Midbrain (tissue), 1 donor: ENCODE measurements around the gene CDHR3.
"Not testable (repeated sequence)": the region's sequence is repeated elsewhere in the genome, so short reads cannot be mapped to it uniquely, and the experiment has no call there.

ENCODE experiments used
- DNase-seq: peaks from one replicate; lab custom pipeline; 2025; lab: John Stamatoyannopoulos, UW

Gene CDHR3

GRCh38 chr7:105996860-105997737 is 34.0 kb downstream of the CDHR3 start:
- DNase-seq, result no peak

DNA sequence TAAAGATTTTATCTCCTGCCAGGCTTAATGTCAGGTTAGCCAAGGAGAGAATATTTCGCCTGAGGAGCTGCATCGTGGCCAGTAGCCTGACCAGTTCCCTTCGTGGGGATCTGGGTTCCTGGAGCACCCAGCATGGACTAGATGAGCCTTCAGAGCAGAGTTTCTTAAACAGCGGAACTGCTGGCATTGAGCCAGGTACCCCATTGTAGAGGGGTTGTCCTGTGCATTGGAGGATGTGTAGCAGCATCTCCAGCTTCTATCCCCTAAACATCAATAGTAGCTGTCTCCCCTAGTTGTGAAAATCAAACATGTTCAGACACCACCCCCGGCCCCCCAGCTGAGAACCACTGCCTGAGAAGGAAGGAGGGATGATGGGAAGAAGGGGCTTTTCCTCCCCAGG is 36.2 kb downstream of the CDHR3 start:
- DNase-seq, result no peak

DNA sequence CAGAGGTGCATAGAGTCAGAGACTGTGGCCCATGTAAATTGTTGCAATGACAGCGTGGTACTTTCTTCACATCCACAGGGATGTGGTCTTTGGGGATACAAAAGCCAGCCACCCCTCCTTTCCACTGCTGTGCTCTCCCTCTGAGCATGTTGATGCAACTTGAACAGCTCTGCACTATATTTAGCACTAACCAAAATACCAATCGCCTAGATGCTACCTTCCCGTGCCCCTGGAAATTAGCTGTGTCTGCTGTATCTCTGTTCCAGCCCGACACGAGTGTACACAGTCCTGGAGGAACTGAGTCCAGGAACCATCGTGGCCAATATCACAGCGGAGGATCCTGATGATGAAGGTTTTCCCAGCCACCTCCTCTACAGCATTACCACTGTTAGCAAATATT is 38.1 kb downstream of the CDHR3 start:
- DNase-seq, result no peak

- no peak for DNase-seq
These were observed 38.8 kb downstream of the CDHR3 start for GRCh38 chr7:106001886-106002285.

GRCh38 chr7:106003525-106004064 is 40.5 kb downstream of the CDHR3 start:
- DNase-seq, result no peak

GRCh38 chr7:106006906-106007305 is 43.8 kb downstream of the CDHR3 start:
- no peak for DNase-seq

- not testable (repeated sequence) for DNase-seq
These were observed 44.7 kb downstream of the CDHR3 start for GRCh38 chr7:106007796-106008195.

DNA sequence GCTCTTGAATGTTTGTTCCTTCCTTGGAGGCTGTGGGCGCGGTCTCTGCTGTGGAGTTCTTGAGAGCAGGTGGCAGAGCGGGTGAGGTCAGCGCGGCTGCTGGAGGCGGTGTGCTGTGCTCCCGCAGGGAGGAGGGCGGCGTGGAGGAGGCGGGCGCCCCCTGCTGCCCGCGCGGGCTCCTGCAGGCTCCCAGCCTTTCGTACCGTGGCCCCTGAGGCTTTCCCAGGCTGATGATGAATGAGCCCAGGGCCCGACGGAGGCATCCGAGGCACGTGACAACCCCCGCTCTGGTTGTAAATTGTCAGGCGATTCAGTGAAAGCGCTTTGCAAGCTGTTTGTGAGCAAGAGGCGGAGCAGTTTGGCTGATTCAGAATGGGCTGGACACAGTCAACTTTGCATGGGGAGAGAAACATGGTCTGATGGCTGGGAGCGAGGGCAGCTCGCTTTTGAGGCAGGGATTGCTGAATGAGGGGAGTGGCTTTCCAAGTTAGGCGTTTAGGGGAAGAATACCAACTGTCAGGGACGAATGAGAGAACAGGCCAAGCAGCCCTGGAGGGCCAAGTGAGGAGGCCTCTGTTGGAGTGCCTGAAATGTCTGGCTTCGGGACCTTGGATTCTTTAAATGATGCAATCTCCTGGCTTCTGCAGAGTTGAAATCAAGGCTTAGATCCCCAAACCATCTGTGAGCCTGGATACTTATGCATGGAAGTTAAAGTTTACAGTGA is 46.6 kb downstream of the CDHR3 start:
- peak; percentile 82 for DNase-seq

- no peak for DNase-seq
These were observed 47.3 kb downstream of the CDHR3 start for GRCh38 chr7:106010331-106010730.

- no peak for DNase-seq
These were observed 47.8 kb downstream of the CDHR3 start for GRCh38 chr7:106010866-106011265.

DNA sequence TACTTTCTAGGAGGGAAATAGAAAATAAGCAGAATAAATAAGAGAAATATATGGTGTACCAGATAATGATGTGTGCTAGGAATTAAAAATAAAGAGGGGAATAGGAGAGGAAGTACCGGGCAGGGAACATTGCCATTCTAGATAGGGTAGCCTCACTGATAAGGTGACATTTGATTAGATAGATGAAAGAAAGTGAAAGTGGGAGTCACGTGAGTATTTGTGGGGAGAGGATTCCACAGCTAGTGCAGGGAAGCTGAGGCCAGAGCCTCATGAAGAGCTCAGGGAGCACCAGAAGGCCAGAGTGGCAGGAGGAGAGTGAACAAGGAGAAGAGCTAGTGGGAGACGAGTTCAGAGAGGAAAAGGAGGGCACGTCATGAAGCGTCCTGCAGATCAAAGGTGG is 49.1 kb downstream of the CDHR3 start:
- no peak for DNase-seq

GRCh38 chr7:106012935-106013439 is 49.9 kb downstream of the CDHR3 start:
- DNase-seq, result no peak

- DNase-seq, result no peak
These were observed 52.5 kb downstream of the CDHR3 start for GRCh38 chr7:106015381-106016218.

- no peak for DNase-seq
These were observed 53.3 kb downstream of the CDHR3 start for GRCh38 chr7:106016331-106016730.

DNA sequence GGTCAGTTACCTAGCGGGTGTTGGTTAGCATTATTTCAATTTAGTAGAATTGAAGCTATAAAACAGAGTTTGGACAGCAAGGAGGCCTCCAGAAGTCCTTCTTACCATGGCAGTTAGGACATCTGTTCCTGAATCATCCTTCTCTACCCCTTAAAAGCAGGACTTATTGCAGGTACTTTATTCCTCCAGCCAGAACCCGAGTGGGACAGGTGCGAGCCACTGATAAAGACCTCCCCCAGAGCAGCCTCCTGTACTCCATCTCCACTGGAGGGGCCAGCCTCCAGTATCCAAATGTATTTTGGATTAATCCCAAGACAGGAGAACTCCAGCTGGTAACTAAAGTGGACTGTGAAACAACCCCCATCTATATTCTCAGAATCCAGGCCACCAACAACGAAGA is 54.6 kb downstream of the CDHR3 start:
- no peak for DNase-seq

DNA sequence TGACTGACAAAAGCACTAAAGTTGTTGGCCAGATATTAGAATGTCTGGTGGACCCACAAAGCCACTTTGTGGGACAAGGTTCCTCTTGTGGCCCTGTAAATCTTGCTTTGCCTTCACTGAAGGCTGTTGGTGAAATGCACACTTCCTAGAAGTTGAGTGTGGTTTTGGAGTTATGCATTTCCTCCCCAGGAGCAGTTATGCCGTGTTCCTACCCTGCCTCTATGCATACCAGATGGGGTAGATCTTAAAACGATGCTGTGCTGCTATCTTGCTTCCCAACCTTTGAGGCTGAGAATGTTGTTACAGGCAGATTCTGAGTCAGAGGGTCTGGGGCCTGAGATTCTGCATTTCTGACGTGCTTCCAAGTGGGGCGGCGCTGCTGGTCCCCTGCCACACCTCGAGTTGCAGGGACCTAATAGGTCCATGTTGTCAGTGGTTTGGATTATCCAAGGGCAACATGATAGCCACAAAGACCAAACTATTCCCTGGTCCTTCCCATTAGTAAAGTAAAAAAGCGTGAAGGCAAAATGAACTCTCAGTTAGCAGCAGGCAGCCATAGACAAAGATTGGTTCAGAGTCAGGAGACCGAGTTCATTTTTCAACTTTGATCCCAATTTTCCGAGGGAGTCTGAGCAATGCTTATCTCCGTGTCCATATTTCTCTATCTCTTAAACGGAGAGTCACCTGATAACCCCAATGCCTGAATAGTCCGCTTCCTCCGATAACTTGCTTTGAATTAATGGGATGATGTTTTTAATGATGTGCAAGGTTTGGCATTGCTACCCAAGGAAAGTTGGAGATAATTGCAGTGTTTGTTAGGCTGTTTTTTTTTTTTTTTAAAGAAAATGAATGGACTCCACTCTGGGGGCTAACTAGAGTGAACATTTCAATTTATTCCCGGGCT is 55.8 kb downstream of the CDHR3 start:
- no peak for DNase-seq

DNA sequence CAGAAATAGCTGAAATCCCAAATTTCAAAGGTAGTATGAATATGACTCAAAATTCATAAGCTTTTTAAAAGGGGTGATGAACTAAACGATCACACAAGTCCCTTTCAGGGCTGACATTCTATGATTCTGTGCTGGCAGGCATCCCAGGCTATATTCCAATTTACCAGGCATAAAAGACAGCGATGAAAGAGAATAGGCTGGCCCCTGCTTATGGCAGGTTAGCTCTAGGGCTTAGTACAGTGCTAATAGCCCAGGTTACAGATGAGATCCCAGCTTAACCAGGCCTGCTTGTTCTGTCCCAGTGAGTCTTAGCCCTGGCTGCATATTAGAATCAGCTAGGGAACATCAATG is 56.4 kb downstream of the CDHR3 start:
- DNase-seq, result no peak

- DNase-seq, result peak; percentile 5
These were observed 58.3 kb downstream of the CDHR3 start for GRCh38 chr7:106021151-106022067.

- DNase-seq, result no peak
These were observed 59.2 kb downstream of the CDHR3 start for GRCh38 chr7:106022193-106022821.
